HG02884 (cell line): ENCODE measurements around the gene LRP2BP.
"Not testable (repeated sequence)": the region's sequence is repeated elsewhere in the genome, so short reads cannot be mapped to it uniquely, and the experiment has no call there.

Experiments used
- ATAC-seq: cut with Tn5 transposase; IDR thresholded peaks from one replicate; pipeline ENCODE4 v1.9.1; 2021; ENCODE audit warnings: mild to moderate bottlenecking, moderate library complexity; ENCODE audit not compliant: unreplicated experiment

LRP2BP gene

DNA sequence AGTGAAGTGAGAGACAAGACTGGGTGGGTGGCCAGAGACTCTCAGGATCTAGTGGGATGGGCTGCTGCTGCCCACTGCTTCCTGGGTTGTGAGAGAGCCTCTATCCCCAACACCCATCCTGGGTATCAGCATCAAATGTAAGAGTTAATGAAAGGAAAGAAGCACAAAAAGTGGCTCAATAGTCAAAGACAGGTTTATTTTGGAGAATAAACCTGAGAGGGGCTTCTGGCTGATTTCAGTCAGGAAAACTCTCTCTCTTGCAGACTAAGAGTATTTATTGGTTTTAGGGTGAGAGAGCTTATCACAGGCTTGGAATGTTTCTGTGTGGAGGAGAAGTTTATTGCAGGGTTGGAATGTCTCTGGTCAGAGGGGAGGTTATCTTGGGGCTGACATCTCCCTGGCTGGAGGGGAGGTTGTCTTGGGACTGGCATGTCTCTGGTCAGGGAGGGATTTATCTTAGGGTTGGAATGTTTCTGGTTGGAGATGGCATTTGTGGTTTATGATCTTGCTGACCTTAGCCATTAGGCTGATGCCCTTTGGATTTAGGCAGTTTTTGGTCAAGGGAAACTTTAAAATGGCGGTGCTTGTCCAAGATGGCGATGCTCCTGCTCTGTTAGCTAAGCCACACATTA is 65.7 kb downstream of the LRP2BP start:
- ATAC-seq = not testable (repeated sequence)

DNA sequence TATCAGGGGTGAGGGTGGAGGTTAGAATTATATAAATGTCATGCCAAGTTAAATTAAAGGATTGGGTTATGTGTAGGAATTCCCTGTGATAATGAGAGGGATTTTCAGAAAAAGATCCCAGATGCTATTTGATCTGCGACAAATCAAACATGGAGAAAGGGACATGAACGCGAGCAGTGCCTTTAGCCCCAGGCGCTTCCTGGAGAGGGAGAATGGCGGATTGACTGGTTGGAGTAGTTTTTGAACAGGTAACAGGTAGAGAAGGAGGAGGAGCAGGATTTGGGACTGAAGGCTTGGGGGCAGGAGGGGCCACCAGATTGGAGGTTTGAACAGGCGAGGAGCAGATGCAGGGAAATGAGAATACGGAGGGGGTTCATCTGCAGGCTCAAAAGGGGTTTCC is 67.1 kb downstream of the LRP2BP start:
- no peak for ATAC-seq

DNA sequence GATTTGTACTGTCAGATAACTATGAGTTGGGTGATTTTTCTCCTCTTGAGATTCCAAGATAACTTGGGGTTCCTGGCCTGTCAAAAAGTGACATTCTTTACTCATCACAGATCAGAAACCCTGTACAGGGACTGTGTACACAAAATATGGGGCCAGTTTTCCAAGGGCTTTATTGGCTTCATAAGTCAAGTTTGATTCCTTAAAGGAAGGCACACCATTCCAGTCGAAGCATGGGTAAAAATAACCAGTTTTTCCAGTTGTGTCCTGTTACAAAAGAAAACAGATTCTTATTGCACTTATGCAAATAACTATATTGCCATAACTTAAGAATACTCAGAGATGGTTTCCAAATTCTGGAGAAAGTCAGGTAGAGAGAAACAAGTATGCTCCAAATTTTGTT is 70.0 kb downstream of the LRP2BP start:
- ATAC-seq = not testable (repeated sequence)

DNA sequence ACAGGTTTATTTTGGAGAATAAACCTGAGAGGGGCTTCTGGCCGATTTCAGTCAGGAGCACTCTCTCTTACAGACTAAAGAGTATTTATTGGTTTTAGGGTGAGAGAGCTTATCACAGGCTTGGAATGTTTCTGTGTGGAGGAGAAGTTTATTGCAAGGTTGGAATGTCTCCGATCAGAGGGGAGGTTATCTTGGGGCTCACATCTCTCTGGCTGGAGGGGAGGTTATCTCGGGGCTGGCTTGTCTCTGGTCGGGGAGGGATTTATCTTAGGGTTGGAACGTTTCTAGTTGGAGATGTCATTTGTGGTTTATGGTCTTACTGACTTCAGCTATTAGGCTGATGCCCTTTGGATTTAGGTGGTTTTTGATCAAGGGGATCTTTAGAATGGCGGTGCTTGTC is 71.4 kb downstream of the LRP2BP start:
- ATAC-seq = not testable (repeated sequence)

DNA sequence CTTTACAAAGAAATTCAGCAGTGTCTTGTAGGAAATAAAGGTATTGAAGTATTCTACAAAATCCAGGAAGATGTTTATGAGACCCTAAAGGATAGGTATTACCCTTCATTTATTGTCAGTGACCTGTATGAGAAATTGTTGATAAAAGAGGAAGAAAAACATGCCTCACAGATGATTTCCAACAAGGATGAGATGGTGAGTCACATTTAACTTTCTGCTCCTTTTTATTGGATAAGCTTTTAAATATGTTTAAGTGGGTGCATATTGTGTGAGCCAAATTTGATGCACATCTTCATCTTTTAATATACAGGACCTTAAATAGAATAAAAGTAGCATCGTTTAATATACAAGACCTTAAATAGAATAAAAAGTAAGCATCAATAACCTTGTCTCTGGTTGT is 72.1 kb downstream of the LRP2BP start:
- ATAC-seq = no peak

DNA sequence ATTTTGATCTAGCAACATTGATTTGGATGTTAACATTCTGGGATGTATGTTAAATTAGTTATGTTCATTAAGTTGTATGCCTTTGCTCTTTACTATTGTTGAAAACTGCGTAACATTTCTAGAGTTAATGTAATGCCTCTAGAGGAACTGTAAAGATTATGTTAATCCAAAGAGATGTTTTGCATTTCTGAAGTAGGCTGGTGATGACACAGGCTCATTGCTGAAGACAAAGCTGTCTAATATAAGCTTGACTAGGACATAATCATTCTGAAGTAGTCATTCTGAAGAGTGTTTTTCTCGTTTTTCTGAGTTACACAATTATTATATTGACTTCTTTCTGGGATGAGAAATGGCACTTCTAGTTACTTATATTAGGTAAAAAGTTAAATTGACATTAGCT is 72.9 kb downstream of the LRP2BP start:
- ATAC-seq = no peak

DNA sequence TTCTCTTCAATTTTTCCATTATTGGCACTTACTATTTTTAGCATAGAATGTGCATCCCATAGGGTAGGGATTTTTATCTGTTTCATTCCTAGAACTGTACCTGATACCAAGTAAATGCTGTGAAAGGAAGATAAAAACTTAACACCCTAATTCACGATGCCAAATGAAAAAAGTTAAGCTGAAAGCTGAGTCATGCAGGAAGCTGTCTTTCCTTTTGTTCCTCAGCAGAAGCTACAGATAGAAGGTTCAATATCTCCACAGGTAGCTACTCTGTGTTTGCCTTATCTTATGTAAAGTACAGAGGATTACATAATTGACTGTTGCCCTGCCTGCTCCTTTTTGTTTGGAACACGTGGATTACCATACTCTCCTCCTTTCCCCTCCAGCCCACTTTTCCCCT is 77.0 kb downstream of the LRP2BP start:
- no peak for ATAC-seq

DNA sequence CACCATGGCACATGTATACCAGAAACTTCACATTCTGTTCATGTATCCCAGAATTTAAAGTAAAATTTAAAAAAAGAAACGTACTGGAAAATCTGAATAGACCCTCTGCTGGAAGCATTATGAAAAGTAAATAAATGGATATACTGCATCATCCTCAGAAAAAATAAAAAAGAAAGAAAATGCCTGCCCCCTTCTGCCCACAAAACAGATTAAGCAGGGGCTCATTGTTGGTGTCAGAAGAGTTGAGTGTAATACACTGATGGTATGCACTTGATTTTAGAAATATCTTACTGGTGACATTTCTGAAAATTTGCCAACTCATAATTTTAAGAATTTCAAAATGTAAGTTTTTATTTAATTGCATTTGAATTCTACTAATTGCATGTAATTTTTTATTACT is 77.8 kb downstream of the LRP2BP start:
- no peak for ATAC-seq

DNA sequence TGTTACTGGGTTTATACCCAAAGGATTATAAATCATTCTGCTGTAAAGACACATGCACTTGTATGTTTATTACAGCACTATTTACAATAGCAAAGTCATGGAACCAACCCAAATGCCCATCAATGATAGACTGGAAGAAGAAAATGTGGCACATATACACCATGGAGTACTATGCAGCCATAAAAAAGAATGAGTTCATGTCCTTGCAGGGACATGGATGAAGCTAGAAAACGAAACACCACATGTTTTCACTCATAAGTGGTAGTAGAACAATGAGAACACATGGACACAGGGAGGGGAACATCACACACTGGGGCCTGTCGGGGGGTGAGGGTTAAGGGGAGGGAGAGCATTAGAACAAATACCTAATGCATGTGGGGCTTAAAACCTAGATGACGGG is 78.3 kb downstream of the LRP2BP start:
- not testable (repeated sequence) for ATAC-seq
